H1 (cell line): ENCODE data around the gene RALGDS. TPM values are rescaled to one million over a fixed set of nuclear protein-coding genes. Genes with fewer than 3 reads are reported as not detected.

ENCODE experiments used
- CTCF ChIA-PET: fragments of 300-600 bp; sonication (Branson Sonifier 250); formaldehyde crosslinking; loops from one replicate; lab custom pipeline; 2021; ENCODE audit not compliant: partially characterized antibody; lab: Charles Lee
- POLR2A ChIA-PET: fragments of 300-600 bp; sonication (Branson Sonifier 250); formaldehyde crosslinking; loops from one replicate; lab custom pipeline; 2021; ENCODE audit warnings: inconsistent platforms; ENCODE audit not compliant: partially characterized antibody; lab: Charles Lee
- DNase-seq, 2 experiments: peaks; one replicate each; pipeline versions ENCODE4 v3.0.0 to v3.0.0-alpha.2; 2010 to 2022; ENCODE audit warnings: low spot score in 2 of 2, low read depth in 1 of 2, mixed read lengths in 1 of 2
- FAIRE-seq: peaks from 2 replicates; lab custom pipeline; 2011; peaks lifted over from hg19 to GRCh38; lab: Jason Lieb, UNC
- H2AFZ ChIP-seq: 2 replicates; pipeline ENCODE4 v1.8.1; 2012; ENCODE audit warnings: low read length, inconsistent platforms
- H2AK5ac ChIP-seq: 2 replicates; pipeline ENCODE4 v1.6.1; 2013; ENCODE audit warnings: low read depth, low read length
- H2BK120ac ChIP-seq: replicated peaks from 2 replicates; pipeline ENCODE3; 2013; ENCODE audit warnings: low read depth, low read length, inconsistent platforms
- H2BK12ac ChIP-seq: 2 replicates; pipeline ENCODE4 v1.6.1; 2013; ENCODE audit warnings: low read depth, low read length
- H2BK15ac ChIP-seq: 2 replicates; pipeline ENCODE4 v1.6.1; 2013; ENCODE audit warnings: low read length
- H2BK20ac ChIP-seq: 2 replicates; pipeline ENCODE4 v1.6.1; 2013; ENCODE audit warnings: low read length
- H2BK5ac ChIP-seq: 2 replicates; pipeline ENCODE4 v1.6.1; 2013; ENCODE audit warnings: low read depth, low read length
- H3K14ac ChIP-seq: 2 replicates; pipeline ENCODE4 v1.6.1; 2013; ENCODE audit warnings: inconsistent platforms; ENCODE audit not compliant: insufficient read length
- H3K18ac ChIP-seq: 2 replicates; pipeline ENCODE4 v1.6.1; 2013; ENCODE audit warnings: low read length; ENCODE audit errors: extremely low read depth
- H3K23ac ChIP-seq: 2 replicates; pipeline ENCODE4 v1.6.1; 2013; ENCODE audit warnings: inconsistent platforms; ENCODE audit not compliant: insufficient read length
- H3K23me2 ChIP-seq: 2 replicates; pipeline ENCODE4 v1.6.1; 2013; ENCODE audit warnings: low read depth, low read length
- H3K27ac ChIP-seq: 2 replicates; pipeline ENCODE4 v1.6.1; 2011; ENCODE audit warnings: low read depth, low read length, inconsistent platforms
- H3K27me3 ChIP-seq, 4 experiments: replicated peaks in 1 of 4; 1 replicate in 1 of 4; 2 replicates in 3 of 4; pipeline versions ENCODE4 v1.6.1 to v1.8.1; 2011 to 2013; ENCODE audit warnings: low read length in 3 of 4, mild to moderate bottlenecking in 3 of 4, inconsistent platforms in 2 of 4, mixed read lengths in 2 of 4, moderate library complexity in 1 of 4; ENCODE audit not compliant: control insufficient read depth in 3 of 4, insufficient read depth in 3 of 4; ENCODE audit errors: extremely low read depth in 1 of 4
- H3K36me3 ChIP-seq, 4 experiments: 2 replicates each; pipeline versions ENCODE4 v1.6.1 to v1.8.1; 2011 to 2013; ENCODE audit warnings: mild to moderate bottlenecking in 4 of 4, low read length in 3 of 4, moderate library complexity in 2 of 4, control low read depth in 1 of 4, inconsistent platforms in 1 of 4; ENCODE audit not compliant: insufficient read depth in 4 of 4, control insufficient read depth in 2 of 4
- H3K4ac ChIP-seq: replicated peaks from 2 replicates; pipeline ENCODE3; 2013; ENCODE audit warnings: low read length, low read depth, mixed read lengths, inconsistent platforms; ENCODE audit not compliant: insufficient read length
- H3K4me1 ChIP-seq, 4 experiments: replicated peaks in 1 of 4; 1 replicate in 1 of 4; 2 replicates in 3 of 4; pipeline versions ENCODE4 v1.6.1 to v1.8.1; 2011 to 2013; ENCODE audit warnings: low read length in 3 of 4, inconsistent platforms in 2 of 4, mixed read lengths in 1 of 4; ENCODE audit not compliant: insufficient read depth in 4 of 4, control insufficient read depth in 3 of 4
- H3K4me2 ChIP-seq, 2 experiments: 2 replicates each; pipeline versions ENCODE4 v1.6.1 to v1.8.1; 2011 to 2013; ENCODE audit warnings: low read depth in 2 of 2, low read length in 2 of 2, control low read depth in 1 of 2, inconsistent platforms in 1 of 2, mild to moderate bottlenecking in 1 of 2; ENCODE audit not compliant: insufficient read depth in 1 of 2
- H3K4me3 ChIP-seq, 4 experiments: fragments of 200-600, 300-600 bp in 1 of 4; sonication (generic), shearing (Covaris generic), sonication (Bioruptor Twin) in 1 of 4; 2 replicates each; pipeline versions ENCODE4 v1.5.1 to v1.8.1; 2011 to 2016; ENCODE audit warnings: low read length in 4 of 4, low read depth in 3 of 4, control low read depth in 2 of 4, inconsistent platforms in 2 of 4, mild to moderate bottlenecking in 2 of 4, mixed read lengths in 1 of 4, moderate library complexity in 1 of 4; ENCODE audit not compliant: insufficient read depth in 2 of 4; ENCODE audit errors: extremely low read depth in 1 of 4
- H3K56ac ChIP-seq: replicated peaks from 2 replicates; pipeline ENCODE3; 2013; ENCODE audit warnings: low read depth, mild to moderate bottlenecking, mixed read lengths, low read length, inconsistent platforms; ENCODE audit not compliant: insufficient read length
- H3K79me1 ChIP-seq: 2 replicates; pipeline ENCODE4 v1.6.1; 2013; ENCODE audit warnings: low read depth, low read length, control low read depth
- H3K79me2 ChIP-seq, 2 experiments: 2 replicates each; pipeline versions ENCODE4 v1.6.1 to v1.8.1; 2012 to 2013; ENCODE audit warnings: low read length in 2 of 2, mild to moderate bottlenecking in 2 of 2, inconsistent platforms in 1 of 2; ENCODE audit not compliant: insufficient read depth in 2 of 2, control insufficient read depth in 1 of 2
- H3K9ac ChIP-seq, 4 experiments: replicated peaks in 1 of 4; 1 replicate in 1 of 4; 2 replicates in 3 of 4; pipeline versions ENCODE4 v1.6.1 to v1.8.1; 2011 to 2013; ENCODE audit warnings: low read depth in 3 of 4, low read length in 3 of 4, control low read depth in 2 of 4, mild to moderate bottlenecking in 2 of 4, moderate library complexity in 2 of 4, inconsistent platforms in 1 of 4; ENCODE audit errors: extremely low read depth in 1 of 4
- H3K9me3 ChIP-seq, 2 experiments: 2 replicates each; pipeline versions ENCODE4 v1.6.1 to v1.8.1; 2012 to 2013; ENCODE audit warnings: mild to moderate bottlenecking in 2 of 2, moderate library complexity in 2 of 2, control low read depth in 1 of 2, inconsistent platforms in 1 of 2, low read depth in 1 of 2, low read length in 1 of 2, mixed read lengths in 1 of 2; ENCODE audit not compliant: insufficient read depth in 2 of 2
- H4K20me1 ChIP-seq, 2 experiments: replicated peaks in 1 of 2; 2 replicates each; pipeline versions ENCODE3 to v1.8.1; 2011 to 2013; ENCODE audit warnings: inconsistent platforms in 2 of 2, low read length in 2 of 2, mild to moderate bottlenecking in 1 of 2; ENCODE audit not compliant: insufficient read depth in 2 of 2, control insufficient read depth in 1 of 2
- H4K5ac ChIP-seq: 2 replicates; pipeline ENCODE4 v1.6.1; 2013; ENCODE audit warnings: low read length, low read depth, mixed read lengths, inconsistent platforms; ENCODE audit not compliant: insufficient read length
- H4K8ac ChIP-seq: 2 replicates; pipeline ENCODE4 v1.8.0; 2013; ENCODE audit warnings: mild to moderate bottlenecking, moderate library complexity, low read length, inconsistent platforms; ENCODE audit not compliant: insufficient read depth; ENCODE audit errors: extremely low read depth
- H4K91ac ChIP-seq: replicated peaks from 2 replicates; pipeline ENCODE3; 2013; ENCODE audit warnings: low read length, mixed read lengths, inconsistent platforms; ENCODE audit not compliant: insufficient read length
- BCL11A ChIP-seq, 2 experiments: IDR thresholded peaks; one replicate each; pipeline ENCODE4 v1.6.1; 2011; ENCODE audit warnings: low read depth in 2 of 2, low read length in 2 of 2, mild to moderate bottlenecking in 2 of 2
- CBX8 ChIP-seq: fragments of 300-800, 300-1000 bp; sonication (generic); IDR thresholded peaks from 2 replicates; pipeline ENCODE4 v1.7.1; 2016; ENCODE audit warnings: low read depth, low read length, borderline replicate concordance
- CHD1 ChIP-seq: IDR thresholded peaks from 2 replicates; pipeline ENCODE4 v1.6.1; 2012; ENCODE audit warnings: low read depth, low read length, improper control_type of control experiment
- EZH2 ChIP-seq: fragments of 200-600 bp; sonication (generic); IDR thresholded peaks from 2 replicates; pipeline ENCODE4 v1.7.1; 2012; ENCODE audit warnings: low read depth, mild to moderate bottlenecking, moderate library complexity, low read length, inconsistent platforms; ENCODE audit not compliant: severe bottlenecking
- KDM1A ChIP-seq: fragments of 200-600, 300-600 bp; sonication (generic); IDR thresholded peaks from 2 replicates; pipeline ENCODE4 v1.7.1; 2016; ENCODE audit warnings: mild to moderate bottlenecking, low read length, borderline replicate concordance
- SIN3A ChIP-seq, 2 experiments: IDR thresholded peaks in 1 of 2; conservative IDR thresholded peaks in 1 of 2; 2 replicates each; pipeline ENCODE4 v1.6.1; 2011 to 2012; ENCODE audit warnings: low read length in 2 of 2, improper control_type of control experiment in 1 of 2, low read depth in 1 of 2, mild to moderate bottlenecking in 1 of 2
- SIRT6 ChIP-seq: IDR thresholded peaks from one replicate; pipeline ENCODE4 v1.7.1; 2012; ENCODE audit warnings: low read length, inconsistent platforms
- SP2 ChIP-seq: IDR thresholded peaks from 2 replicates; pipeline ENCODE4 v1.6.1; 2012; ENCODE audit warnings: mild to moderate bottlenecking, low read length, inconsistent platforms
- TAF1 ChIP-seq: IDR thresholded peaks from 2 replicates; pipeline ENCODE4 v1.6.1; 2011; ENCODE audit warnings: mild to moderate bottlenecking, low read depth, low read length
- TBP ChIP-seq: IDR thresholded peaks from 2 replicates; pipeline ENCODE4 v1.6.1; 2011; ENCODE audit warnings: low read depth, low read length, improper control_type of control experiment
- WGBS, 2 experiments: shearing (Covaris generic) in 1 of 2; methylation state at CpG; one replicate each; pipeline versions ENCODE4 v1.1.6 to v1.1.7; 2013 to 2015; ENCODE audit warnings: low lambda C conversion rate in 2 of 2, mixed read lengths in 2 of 2, inconsistent platforms in 1 of 2, low coverage in 1 of 2, missing lambda C conversion rate in 1 of 2; ENCODE audit not compliant: insufficient replicate concordance in 2 of 2, insufficient coverage in 1 of 2, insufficient read length in 1 of 2; ENCODE audit errors: extremely low coverage in 1 of 2, missing lambda C conversion rate in 1 of 2; 5-methylcytosine and 5-hydroxymethylcytosine counted together
- polyA plus RNA-seq, 7 experiments: library from polyadenylated mRNA; depleted of rRNA in 3 of 7; stranded (reverse) in 5 of 7; unstranded in 2 of 7; fragments of >200 nt in 5 of 7; fragments of 200-250 nt in 2 of 7; gene quantifications; 1 replicate in 5 of 7; 2 replicates in 1 of 7; 4 replicates in 1 of 7; pipeline versions ENCODE4 v1.2.1 to v1.2.3, GENCODE V29; 2011 to 2013; ENCODE audit warnings: missing spikeins in 2 of 7, mixed read lengths in 2 of 7
- total RNA-seq: library from RNA; stranded (reverse); fragmentation: NEBNext Ultra II Directional; extraction: Animal tissue kit (Norgen Biotek cat#: 25700); gene quantifications from 2 replicates; pipeline ENCODE4 v1.2.1, GENCODE V29; 2021
- TF ChIP-seq, protein P1 (sequence below): IDR thresholded peaks from 2 replicates; pipeline ENCODE4 v1.6.1; 2011; ENCODE audit warnings: low read depth, mild to moderate bottlenecking, low read length; ENCODE audit not compliant: insufficient read depth
- TF ChIP-seq, protein P2 (sequence below): IDR thresholded peaks from 2 replicates; pipeline ENCODE4 v1.6.1; 2012; ENCODE audit warnings: inconsistent platforms

The RALGDS gene
- total and polyA plus RNA-seq, 2 of the 8 experiments (the other 6 are each of a cell fraction or from before 2014, with no cell fraction given): 14.5 to 25.5 TPM

DNA sequence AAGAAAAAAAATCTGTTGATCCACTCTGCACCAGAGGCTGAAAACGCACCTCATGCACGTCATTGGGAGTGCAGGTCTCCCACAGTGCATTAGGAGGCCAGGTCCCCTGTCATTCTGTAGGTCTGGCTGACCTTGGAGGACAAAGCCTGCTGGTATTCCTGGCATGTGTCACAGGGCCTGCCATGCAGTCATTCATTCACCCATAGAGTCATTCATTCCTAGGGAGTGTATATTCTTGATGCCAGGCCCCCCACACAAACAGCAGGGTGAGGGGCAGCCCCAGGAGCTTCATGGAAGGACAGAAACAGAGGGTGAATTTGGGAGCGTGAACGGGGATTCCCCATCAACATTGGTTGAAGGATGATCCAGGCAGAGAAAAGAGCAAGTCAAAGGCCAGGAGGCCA lies 40.5 kb upstream of the RALGDS start:
- Histone ChIP-seq H3K4ac (no peak overlapping the region), H3K9ac (no peak overlapping the region), H4K20me1 (peaks cover 0 to 8% of the 10 kb centered on the region in 2 experiments), H3K4me1 (peaks cover 0 to 3% (median 0%) of the 10 kb centered on the region in 4 experiments; a peak in 2 of 7 replicates), H4K8ac (no peak overlapping the region; the same call in 1 of the 2 replicates), H3K23me2 (peaks cover 7% of the 10 kb centered on the region; the same call in 1 of the 2 replicates), H3K14ac (no peak overlapping the region), H2BK120ac (no peak overlapping the region), H3K79me2 (no peaks in the 10 kb centered on the region), H2BK5ac (no peak overlapping the region), H2AFZ (no peak overlapping the region), H3K79me1 (no peaks in the 10 kb centered on the region), H3K4me3 (no peak overlapping the region), H3K56ac (no peak overlapping the region), H2AK5ac (no peak overlapping the region), H3K18ac (no peak overlapping the region), H2BK20ac (no peak overlapping the region), H3K23ac (no peak overlapping the region), H2BK12ac (no peak overlapping the region), H3K27me3 (peaks cover 2 to 25% (median 16%) of the 10 kb centered on the region in 4 experiments), H2BK15ac (no peak overlapping the region), H3K27ac (no peak overlapping the region), H3K36me3 (no peaks in the 10 kb centered on the region), H3K4me2 (no peak overlapping the region), H3K9me3 (no peaks in the 10 kb centered on the region), H4K5ac (no peak overlapping the region), H4K91ac (no peak overlapping the region)
- 91% methylated on average over 4 of the region's 4 CpGs; no CpG with 5 or more reads in 1 of the 2 experiments for WGBS, 2 experiments
- DNase-seq (no peak), FAIRE-seq (no peak)
- CTCF ChIA-PET: interaction anchor here (0.8 to 3.9 kb wide), 5 partner anchors 11 to 169 kb away, joined by 4 to 21 read pairs (median 4); no protein-coding TSS in a partner anchor
- POLR2A ChIA-PET: interaction anchor here (1.3 kb wide), 1 partner anchor 189 kb away, joined by 3 read pairs; no protein-coding TSS in a partner anchor
- TF ChIP-seq SP2 (no peak), TBP (no peak), KDM1A (no peak), CHD1 (no peak), TAF1 (no peak), EZH2 (no peak), CBX8 (no peak), BCL11A (IDR thresholded peaks at IDR 0.05; ENCODE audit: low read depth in 2 of 2, low read length in 2 of 2) (no peak), SIRT6 (no peak), SIN3A (conservative IDR thresholded peaks at IDR 0.05 in 1 of 2, IDR thresholded peaks at IDR 0.05 in 1 of 2; ENCODE audit: low read depth in 1 of 2, low read length in 2 of 2) (no peak)
- TF ChIP-seq, protein P1, sequence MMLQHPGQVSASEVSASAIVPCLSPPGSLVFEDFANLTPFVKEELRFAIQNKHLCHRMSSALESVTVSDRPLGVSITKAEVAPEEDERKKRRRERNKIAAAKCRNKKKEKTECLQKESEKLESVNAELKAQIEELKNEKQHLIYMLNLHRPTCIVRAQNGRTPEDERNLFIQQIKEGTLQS: no peak
- TF ChIP-seq, protein P2, sequence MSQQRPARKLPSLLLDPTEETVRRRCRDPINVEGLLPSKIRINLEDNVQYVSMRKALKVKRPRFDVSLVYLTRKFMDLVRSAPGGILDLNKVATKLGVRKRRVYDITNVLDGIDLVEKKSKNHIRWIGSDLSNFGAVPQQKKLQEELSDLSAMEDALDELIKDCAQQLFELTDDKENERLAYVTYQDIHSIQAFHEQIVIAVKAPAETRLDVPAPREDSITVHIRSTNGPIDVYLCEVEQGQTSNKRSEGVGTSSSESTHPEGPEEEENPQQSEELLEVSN: no peak
